Measurements from ENCODE around the gene CCDC69.
"Not testable (repeated sequence)": the region's sequence is repeated elsewhere in the genome, so short reads cannot be mapped to it uniquely, and the experiment has no call there.

Gene CCDC69

GRCh38 chr5:151186052-151186451 lies 37.8 kb downstream of the CCDC69 start:
- no peak for DNase-seq

DNA sequence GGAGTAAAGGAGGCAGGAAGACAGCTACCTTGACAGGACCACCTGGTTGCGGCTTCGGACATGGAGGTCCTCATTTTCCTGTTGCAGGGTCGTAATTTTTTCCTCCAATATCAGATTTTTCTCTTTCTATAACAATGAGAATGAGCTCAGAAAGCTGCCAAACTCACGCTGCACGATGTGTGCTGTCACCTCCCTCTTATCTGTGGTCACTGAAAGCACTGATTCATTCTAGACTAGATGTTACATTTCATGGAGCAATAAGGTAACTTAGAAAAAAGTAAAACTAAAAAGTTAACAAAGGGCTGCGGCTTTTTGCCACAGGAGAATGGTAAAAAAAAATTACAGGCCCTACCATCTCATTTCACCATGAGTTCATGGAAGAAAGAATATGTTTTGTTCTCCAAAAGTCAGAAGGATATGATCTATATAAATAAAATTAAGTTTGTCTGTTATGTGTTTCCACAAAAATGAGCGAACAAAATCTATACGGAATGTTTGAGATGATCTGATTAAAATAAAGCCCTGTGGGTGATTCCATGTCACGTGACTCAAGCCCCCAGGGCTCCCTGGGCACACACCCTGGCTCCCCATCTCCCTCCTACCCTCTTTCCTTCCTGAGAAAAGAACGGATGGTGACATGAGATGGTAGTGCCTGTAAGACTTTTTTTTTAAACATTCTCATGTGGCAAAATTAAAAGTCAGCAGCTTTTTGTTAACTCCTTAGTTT lies 39.4 kb downstream of the CCDC69 start:
- no peak for DNase-seq

DNA sequence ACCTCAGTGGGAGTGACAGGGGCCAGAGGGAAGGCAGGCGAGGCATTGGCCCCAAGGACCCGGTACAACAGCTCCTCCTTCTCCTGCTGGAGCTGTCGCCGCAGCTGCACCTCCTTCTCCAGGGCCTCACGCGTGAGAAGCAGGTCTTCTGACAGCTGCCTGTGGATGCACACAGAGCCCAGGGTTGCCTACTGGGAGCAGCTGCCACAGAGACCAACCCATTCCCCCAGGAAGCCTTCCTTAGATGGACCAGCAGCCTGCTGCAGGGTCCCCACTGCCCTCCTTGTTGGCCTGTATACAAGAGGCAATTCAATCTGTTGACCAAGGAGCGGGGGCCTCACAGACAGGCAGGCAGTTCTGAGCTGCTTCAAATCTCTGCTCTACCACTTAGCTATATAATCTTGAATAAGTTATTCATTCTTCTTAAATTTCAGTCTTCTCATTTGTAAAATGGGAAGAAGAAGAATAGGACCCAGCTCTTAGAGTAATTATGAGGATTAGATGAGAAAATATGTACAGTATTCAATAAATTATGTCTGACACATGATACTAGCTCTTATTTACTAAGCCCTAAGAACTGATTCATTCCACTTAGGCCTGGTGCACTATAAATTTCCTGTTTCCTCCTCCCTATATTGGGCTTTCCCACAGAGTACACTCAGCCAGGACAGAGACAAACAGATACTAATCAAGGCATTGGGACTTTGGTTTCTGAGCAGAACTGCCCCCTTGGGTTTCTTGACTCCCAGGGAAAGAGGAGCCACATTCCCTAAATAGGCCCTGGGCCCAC lies 40.2 kb downstream of the CCDC69 start:
- DNase-seq, result no peak

GRCh38 chr5:151182976-151183375 lies 40.9 kb downstream of the CCDC69 start:
- DNase-seq, result no peak

- DNase-seq, result no peak
Measured at GRCh38 chr5:151182524-151182900, 41.4 kb downstream of the CCDC69 start.

GRCh38 chr5:151181818-151182523 lies 41.9 kb downstream of the CCDC69 start:
- no peak for DNase-seq

DNA sequence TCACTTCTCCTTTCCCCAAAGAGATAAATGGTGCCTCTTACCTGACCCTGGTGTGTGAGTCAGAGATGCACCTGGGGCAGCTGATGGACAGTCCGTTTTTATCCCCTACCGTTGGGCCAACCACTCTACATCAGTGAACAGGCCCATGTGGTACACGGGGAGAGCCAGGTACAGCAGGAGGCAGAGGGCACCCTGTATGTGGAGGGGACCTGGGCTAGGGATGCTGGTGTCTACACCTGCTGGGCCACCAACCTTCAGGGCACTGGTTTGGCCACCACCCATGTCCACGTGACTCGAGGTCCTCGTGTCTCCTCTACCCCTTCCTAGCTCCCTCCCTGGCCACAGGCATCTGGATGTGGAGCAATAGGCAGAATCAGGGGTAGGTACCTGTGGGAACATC lies 43.6 kb downstream of the CCDC69 start:
- no peak for DNase-seq

GRCh38 chr5:151179489-151179840 lies 44.4 kb downstream of the CCDC69 start:
- no peak for DNase-seq

DNA sequence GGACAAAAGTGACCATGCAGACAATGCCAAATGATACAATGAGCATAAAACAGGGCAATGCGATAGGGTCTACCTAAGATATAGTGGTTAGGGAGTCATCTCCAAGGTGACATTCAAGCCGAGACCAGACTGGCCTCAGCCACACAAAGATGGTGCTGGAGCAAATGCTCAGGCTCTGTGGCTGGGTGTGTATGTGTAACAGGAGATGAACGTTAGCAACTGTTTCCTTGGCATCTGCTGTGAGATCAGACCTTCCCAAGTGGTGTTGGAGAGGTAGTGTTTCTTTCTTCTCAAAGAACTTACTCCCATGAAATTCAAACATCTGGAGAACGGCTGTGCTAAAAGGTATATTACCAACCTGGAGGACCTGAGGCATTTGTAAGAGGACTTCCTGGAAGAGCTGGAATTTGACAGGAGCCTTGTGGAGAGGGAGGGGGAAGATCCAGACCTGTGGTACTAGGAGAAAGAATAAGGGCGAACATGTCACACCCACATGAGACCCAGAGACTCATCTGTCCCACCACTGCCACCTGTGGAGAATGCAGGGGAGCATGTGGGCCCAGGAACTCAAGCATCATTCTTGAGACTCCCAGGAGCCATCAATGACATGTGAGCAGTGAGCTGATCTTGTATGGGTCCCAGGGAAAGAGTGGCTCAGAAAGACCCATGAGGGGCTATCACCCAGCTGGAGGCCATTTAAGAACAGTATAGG lies 45.0 kb downstream of the CCDC69 start:
- DNase-seq, result no peak

GRCh38 chr5:151178372-151178771 lies 45.5 kb downstream of the CCDC69 start:
- no peak for DNase-seq

DNA sequence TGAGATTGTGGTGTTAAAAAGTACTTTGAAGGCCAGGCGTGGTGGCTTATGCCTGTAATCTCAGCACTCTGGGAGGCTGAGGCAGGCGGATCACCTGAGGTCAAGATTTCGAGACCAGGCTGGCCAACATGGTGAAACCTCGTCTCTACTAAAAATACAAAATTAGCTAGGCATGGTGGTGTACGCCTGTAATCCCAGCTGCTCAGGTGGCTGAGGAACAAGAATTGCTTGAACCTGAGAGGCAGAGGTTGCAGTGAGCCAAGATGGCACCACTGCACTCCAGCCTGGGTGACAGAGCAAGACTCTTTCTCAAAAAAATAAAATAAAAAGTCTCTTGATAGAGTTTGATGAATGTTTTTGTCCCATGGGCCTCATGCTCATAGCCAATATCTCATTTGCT lies 47.6 kb downstream of the CCDC69 start:
- DNase-seq, result not testable (repeated sequence)

DNA sequence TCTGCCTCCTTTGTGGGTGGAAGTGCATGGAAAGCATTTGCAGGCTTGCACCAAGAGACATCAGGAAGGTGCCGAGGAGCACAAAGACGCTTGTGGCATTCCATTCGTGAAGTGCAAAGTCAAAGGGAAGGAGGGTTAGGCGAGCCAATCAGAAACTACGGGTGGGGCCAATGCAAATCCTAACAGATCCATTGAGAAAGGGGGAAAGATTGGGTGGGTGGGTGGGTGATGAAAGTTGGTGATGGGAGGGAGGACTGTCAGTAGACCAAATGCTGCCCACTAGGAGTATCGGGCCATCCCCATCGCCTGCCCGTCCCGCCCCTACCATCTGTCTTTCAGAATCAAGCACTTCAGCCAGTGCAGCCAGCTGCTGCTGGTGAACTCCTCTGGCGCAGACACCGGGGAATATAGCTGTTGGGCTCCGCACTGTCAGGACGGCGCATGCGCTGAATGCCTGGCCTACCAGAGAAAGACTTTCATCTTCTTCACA lies 49.2 kb downstream of the CCDC69 start:
- DNase-seq, result peak; percentile 65

- DNase-seq, result no peak
Measured at GRCh38 chr5:151173711-151174611, 49.9 kb downstream of the CCDC69 start.

DNA sequence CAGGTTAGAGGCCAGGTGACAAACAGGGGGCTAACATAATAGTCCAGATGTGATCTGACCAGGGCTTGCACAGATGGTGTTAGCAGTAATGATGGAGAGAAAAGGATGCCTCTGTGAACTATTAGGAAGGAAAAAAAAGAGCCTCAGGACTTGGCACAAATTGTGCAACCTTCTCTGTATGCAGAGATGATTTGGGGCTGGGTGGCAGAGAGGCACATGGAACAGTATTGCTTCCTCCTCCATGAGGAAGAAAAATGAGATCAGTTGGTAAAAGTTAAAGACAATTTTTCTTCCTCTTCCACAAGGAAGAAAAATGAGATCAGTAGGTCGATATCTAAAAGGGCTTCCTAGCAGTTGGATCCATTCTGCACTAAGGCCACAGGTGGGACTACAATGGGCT lies 52.4 kb downstream of the CCDC69 start:
- DNase-seq, result no peak

DNA sequence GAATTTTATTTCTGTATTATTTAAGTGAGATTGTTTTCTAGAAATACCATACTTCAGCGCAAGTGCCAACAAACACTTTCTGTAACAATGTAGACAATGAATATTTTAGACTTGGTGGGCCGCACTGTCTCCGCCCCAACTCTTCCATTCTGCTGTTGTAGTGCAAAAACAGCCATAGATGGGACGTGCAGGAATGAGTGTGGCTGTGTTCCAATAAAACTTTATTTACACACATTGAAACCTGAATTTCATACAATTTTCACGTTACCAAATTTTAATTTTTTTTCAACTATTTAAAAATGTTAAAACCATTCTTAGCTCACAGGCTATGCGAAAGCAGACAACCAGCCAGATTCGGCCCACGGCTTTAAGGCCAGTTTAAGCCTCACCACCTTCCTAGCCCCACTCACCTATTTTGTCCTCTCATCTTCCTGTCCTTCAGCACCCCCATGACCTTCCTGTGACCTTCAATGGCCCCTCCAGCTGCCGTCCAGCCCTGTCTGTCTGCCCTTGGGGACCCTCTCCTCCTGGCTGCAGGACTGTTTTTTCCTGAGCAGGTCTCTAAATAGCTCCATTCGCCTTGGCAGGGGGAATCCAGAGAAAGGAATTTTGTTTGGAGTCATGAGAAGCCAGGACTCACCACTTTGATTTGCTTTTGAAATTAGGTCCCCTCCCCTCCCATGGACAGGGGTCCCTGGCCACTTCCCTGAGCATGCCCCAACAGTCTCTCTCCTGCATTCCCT lies 55.1 kb downstream of the CCDC69 start:
- DNase-seq, result no peak

- DNase-seq, result no peak
Measured at GRCh38 chr5:151167022-151167421, 56.9 kb downstream of the CCDC69 start.

DNA sequence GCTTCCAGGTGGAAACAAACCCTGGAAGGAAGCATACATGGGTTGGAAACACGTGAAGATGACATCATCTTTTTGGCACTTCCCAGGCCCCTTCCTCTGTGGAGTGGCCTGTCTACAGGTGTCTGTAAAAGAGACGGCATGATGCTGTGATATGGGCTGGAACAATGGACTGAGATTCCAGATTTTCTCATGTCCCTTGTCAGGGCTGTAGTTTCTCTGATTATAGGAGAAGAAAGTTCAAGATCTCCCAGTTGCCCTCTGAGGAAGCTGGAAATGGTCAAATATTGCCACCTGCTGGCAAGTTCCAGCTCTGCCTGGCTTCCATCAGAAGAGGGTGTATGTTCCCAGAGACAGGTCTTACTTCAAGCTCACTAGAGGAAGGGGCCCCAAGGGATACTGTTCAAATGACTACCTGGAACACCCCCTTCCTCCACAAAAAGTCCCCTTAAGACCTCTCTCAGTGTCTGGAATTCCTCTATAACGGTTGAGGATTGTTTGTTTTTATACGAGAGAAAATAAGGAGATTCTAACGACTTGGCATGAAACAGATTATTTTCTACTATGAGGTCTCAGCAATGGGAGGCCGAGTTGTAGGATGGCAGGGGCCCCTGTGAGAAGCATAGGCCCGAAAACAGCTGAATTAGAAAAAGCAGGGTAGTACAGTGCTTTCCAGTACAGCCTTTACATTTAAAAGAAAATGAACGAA lies 59.1 kb downstream of the CCDC69 start:
- DNase-seq, result peak; percentile 66

- no peak for DNase-seq
Measured at GRCh38 chr5:151162776-151163175, 61.1 kb downstream of the CCDC69 start.

- no peak for DNase-seq
Measured at GRCh38 chr5:151159649-151160373, 64.1 kb downstream of the CCDC69 start.

DNA sequence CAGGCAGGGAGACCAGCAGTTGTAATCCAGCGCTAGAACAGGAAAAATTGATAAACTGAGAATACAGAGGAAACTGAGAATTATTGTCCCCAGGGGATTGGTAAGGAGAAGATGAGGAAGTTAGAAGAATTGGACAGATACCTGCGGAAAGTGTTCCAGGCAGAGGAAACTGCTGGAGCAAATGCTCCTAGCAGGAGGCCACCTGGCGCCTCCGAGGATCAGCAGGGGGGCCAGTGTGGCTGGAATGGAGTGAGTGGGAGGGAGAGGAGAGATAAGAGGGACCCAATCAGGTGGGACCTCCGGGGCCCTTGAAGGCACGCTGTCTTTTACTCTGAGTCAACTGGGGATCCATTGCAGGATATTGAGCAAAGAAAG lies 65.6 kb downstream of the CCDC69 start:
- no peak for DNase-seq
